WTC11 (cell line): ENCODE results near the gene FOXL1.

Experiments used
- CBFB ChIP-seq: sonication (generic); formaldehyde crosslinking; IDR thresholded peaks from 2 replicates; pipeline ENCODE4 v1.8.1; 2022; ENCODE audit warnings: mild to moderate bottlenecking, low read depth, missing genetic modification reagents
- GABPB1 ChIP-seq: sonication (generic); formaldehyde crosslinking; IDR thresholded peaks from 2 replicates; pipeline ENCODE4 v1.8.1; 2023; ENCODE audit warnings: mild to moderate bottlenecking, missing genetic modification reagents
- KAT7 ChIP-seq: sonication (generic); formaldehyde crosslinking; IDR thresholded peaks from 2 replicates; pipeline ENCODE4 v1.8.1; 2023; ENCODE audit warnings: missing genetic modification reagents, mild to moderate bottlenecking, borderline replicate concordance
- NFYB ChIP-seq: sonication (generic); formaldehyde crosslinking; conservative IDR thresholded peaks from 2 replicates; pipeline ENCODE4 v1.8.0; 2022; ENCODE audit warnings: low read depth, missing genetic modification reagents
- TF ChIP-seq, protein P1 (sequence below): fragments of 200-600 bp; IDR thresholded peaks from 2 replicates; pipeline ENCODE4 v1.8.0; 2022; ENCODE audit warnings: antibody characterized with exemption
- TF ChIP-seq, protein P2 (sequence below): sonication (generic); formaldehyde crosslinking; IDR thresholded peaks from 2 replicates; pipeline ENCODE4 v1.8.0; 2023; ENCODE audit warnings: missing genetic modification reagents, mild to moderate bottlenecking, borderline replicate concordance
- TF ChIP-seq, protein P3 (sequence below): sonication (generic); formaldehyde crosslinking; IDR thresholded peaks from 2 replicates; pipeline ENCODE4 v1.8.1; 2023; ENCODE audit warnings: mild to moderate bottlenecking, missing genetic modification reagents, moderate library complexity
- TF ChIP-seq, protein P4 (sequence below): sonication (generic); formaldehyde crosslinking; IDR thresholded peaks from 2 replicates; pipeline ENCODE4 v1.8.0; 2022; ENCODE audit warnings: mild to moderate bottlenecking, missing genetic modification reagents

DNA sequence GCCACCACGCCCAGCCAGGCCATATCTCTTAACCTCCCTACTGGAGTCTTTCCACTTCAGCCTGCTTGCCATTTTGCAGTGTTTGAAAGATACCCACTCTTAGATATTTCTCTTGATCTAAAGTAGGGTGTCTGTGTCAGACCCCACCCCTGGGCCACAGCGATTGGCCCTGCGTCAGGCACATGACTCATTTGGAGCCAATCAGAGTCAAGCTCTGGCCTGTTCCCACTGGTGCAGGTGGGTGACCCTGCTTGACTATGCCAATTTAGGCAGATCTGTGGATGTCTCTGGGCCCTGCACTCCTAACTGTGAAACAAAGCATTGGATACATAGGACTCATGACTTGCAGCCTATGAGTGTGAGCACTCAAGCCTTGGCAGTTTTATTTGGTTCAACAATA is 27.6 kb downstream of the FOXL1 start:
- TF ChIP-seq GABPB1 (no peak), CBFB (no peak), KAT7 (CRISPR knock-in tag) (no peak), NFYB (CRISPR knock-in tag) (no peak)
- TF ChIP-seq, protein P1, sequence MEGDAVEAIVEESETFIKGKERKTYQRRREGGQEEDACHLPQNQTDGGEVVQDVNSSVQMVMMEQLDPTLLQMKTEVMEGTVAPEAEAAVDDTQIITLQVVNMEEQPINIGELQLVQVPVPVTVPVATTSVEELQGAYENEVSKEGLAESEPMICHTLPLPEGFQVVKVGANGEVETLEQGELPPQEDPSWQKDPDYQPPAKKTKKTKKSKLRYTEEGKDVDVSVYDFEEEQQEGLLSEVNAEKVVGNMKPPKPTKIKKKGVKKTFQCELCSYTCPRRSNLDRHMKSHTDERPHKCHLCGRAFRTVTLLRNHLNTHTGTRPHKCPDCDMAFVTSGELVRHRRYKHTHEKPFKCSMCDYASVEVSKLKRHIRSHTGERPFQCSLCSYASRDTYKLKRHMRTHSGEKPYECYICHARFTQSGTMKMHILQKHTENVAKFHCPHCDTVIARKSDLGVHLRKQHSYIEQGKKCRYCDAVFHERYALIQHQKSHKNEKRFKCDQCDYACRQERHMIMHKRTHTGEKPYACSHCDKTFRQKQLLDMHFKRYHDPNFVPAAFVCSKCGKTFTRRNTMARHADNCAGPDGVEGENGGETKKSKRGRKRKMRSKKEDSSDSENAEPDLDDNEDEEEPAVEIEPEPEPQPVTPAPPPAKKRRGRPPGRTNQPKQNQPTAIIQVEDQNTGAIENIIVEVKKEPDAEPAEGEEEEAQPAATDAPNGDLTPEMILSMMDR = no peak
- TF ChIP-seq, protein P2, sequence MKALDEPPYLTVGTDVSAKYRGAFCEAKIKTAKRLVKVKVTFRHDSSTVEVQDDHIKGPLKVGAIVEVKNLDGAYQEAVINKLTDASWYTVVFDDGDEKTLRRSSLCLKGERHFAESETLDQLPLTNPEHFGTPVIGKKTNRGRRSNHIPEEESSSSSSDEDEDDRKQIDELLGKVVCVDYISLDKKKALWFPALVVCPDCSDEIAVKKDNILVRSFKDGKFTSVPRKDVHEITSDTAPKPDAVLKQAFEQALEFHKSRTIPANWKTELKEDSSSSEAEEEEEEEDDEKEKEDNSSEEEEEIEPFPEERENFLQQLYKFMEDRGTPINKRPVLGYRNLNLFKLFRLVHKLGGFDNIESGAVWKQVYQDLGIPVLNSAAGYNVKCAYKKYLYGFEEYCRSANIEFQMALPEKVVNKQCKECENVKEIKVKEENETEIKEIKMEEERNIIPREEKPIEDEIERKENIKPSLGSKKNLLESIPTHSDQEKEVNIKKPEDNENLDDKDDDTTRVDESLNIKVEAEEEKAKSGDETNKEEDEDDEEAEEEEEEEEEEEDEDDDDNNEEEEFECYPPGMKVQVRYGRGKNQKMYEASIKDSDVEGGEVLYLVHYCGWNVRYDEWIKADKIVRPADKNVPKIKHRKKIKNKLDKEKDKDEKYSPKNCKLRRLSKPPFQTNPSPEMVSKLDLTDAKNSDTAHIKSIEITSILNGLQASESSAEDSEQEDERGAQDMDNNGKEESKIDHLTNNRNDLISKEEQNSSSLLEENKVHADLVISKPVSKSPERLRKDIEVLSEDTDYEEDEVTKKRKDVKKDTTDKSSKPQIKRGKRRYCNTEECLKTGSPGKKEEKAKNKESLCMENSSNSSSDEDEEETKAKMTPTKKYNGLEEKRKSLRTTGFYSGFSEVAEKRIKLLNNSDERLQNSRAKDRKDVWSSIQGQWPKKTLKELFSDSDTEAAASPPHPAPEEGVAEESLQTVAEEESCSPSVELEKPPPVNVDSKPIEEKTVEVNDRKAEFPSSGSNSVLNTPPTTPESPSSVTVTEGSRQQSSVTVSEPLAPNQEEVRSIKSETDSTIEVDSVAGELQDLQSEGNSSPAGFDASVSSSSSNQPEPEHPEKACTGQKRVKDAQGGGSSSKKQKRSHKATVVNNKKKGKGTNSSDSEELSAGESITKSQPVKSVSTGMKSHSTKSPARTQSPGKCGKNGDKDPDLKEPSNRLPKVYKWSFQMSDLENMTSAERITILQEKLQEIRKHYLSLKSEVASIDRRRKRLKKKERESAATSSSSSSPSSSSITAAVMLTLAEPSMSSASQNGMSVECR (CRISPR knock-in tag) = no peak
- TF ChIP-seq, protein P3, sequence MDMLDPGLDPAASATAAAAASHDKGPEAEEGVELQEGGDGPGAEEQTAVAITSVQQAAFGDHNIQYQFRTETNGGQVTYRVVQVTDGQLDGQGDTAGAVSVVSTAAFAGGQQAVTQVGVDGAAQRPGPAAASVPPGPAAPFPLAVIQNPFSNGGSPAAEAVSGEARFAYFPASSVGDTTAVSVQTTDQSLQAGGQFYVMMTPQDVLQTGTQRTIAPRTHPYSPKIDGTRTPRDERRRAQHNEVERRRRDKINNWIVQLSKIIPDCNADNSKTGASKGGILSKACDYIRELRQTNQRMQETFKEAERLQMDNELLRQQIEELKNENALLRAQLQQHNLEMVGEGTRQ = 0 out of 2 replicates have a peak, but pooled peaks have one; percentile 23
- TF ChIP-seq, protein P4, sequence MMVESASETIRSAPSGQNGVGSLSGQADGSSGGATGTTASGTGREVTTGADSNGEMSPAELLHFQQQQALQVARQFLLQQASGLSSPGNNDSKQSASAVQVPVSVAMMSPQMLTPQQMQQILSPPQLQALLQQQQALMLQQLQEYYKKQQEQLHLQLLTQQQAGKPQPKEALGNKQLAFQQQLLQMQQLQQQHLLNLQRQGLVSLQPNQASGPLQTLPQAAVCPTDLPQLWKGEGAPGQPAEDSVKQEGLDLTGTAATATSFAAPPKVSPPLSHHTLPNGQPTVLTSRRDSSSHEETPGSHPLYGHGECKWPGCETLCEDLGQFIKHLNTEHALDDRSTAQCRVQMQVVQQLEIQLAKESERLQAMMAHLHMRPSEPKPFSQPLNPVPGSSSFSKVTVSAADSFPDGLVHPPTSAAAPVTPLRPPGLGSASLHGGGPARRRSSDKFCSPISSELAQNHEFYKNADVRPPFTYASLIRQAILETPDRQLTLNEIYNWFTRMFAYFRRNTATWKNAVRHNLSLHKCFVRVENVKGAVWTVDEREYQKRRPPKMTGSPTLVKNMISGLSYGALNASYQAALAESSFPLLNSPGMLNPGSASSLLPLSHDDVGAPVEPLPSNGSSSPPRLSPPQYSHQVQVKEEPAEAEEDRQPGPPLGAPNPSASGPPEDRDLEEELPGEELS (CRISPR knock-in tag) = no peak
